SHP77 (cell line): ENCODE data around the gene LAIR1.
"Not testable (repeated sequence)": the region's sequence is repeated elsewhere in the genome, so short reads cannot be mapped to it uniquely, and the experiment has no call there.

Source experiments
- DNase-seq, 2 experiments: peaks; one replicate each; lab custom pipeline; 2025; lab: John Stamatoyannopoulos, UW

The LAIR1 gene

DNA sequence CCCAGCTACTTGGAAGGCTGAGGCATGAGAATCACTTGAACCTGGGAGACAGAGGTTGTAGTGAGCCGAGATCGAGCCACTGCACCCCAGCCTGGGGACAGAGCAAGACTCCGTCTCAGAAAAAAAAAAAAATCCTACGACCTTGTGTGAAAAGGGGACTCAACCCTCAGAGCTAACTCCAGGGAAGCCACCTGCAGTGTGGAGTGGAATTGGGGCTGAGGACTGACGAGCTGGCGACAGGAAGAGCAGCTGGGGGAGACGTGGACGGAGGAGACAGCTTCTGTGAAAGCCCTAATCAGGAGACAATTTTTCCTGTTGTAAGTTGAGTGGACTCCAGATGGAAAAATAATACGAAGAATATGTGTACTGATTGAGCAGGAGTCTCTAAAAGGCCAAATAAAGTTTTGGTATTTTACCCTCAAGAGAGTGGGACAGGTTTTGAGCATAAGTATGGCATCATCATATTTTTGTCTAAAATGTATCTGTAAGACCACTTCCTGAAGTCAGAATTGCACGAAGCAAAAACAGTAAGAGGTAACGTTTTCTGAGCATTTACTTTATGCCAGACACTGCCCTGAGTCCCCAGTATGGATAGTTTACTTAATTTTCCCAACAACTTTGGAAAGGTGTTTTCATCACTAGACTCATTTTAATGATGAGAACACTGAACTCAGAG lies 12.0 kb upstream of the LAIR1 start:
- no peak for DNase-seq

DNA sequence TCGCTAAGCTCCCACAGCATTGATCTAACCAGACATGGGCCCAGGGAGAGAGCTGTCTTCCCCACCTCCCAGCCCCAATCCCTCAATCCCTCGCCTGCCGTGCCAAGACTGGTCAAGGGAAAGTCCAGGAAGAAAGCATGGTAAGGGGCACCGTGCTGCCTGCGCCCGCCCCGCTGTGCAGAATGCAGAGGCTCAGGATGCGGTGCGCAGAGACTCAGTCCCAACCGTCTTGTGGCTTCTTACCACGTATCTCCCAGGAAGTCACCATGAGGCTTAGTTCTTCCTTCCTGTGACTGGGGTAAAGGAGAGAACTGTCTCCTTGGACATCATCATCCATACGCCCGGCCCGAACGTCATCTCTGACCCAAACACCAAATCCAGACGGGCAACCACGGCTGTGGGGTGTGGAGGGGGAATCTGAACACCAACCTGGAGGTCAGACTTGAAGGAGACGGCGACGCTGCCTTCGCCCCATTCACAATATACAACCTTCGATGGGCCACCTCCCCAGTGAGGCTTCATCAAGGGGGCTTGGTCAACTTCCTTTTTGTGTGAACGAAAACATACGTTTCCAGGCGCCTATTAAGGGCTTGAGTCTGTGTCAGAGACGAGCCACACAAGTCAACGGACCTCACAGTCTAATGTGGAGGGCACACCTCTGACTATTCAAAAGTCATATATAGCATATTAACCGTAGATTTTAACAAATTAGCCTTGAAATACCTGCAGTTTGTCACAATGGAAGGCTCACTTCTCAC lies 10.6 kb upstream of the LAIR1 start:
- not testable (repeated sequence) for DNase-seq

GRCh38 chr19:54373781-54374631 lies 9.3 kb upstream of the LAIR1 start:
- DNase-seq: no peak

- not testable (repeated sequence) for DNase-seq
Measured at GRCh38 chr19:54371453-54371852, 6.7 kb upstream of the LAIR1 start.

DNA sequence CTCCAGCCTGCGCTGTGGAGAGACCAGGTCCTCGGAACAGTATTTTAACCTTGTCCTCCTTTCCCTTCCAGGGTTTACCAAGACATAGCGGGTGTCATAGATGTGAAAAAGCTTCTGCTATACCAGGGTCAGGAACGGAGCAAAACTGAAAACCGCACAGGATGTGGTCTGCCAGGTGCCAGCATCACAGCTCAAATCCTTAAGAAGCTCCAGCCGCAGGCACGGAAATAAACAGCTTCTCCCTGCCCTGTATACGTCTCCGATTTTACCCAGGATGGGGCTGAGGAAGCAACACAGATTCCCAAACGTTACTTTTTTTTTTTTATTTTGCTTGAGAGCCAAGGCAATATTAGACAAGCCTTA lies 5.7 kb upstream of the LAIR1 start:
- not testable (repeated sequence) for DNase-seq

DNA sequence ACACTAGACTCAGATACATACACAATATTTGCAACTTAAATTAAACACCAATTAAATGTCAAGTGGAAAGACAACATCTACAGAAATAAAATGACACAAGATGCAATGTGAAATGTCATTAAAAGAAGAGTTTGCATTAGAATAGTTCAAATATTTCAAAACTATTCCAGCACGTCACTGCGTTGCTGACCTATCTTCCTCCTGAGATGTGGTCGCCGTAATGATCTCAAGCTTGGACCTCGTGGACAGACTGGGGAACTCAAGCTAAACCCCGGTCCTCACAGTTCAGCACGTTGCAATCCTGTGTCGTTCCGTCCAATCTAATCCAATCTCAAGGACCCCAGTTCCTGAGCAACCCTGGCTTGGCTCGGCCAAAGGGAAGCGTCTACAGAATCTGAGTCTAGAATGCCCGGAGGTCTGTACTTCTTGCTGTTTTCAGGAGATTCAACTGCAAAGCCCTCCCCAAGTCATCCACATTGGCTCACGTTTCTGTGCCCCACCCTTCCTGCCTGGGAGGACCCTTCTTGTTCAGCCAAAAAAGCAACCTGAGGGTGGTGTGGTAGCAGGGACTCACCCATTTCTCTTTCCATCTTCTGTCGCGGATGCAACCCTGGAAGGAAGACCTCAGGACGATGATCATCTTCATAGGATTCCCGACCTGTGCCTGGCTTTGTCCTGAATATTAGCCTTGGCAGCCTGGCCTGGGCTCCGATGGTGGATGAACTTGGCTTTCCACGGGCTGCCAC lies 5.1 kb upstream of the LAIR1 start:
- DNase-seq: not testable (repeated sequence)

- DNase-seq: no peak
Measured at GRCh38 chr19:54369082-54369687, 4.5 kb upstream of the LAIR1 start.

DNA sequence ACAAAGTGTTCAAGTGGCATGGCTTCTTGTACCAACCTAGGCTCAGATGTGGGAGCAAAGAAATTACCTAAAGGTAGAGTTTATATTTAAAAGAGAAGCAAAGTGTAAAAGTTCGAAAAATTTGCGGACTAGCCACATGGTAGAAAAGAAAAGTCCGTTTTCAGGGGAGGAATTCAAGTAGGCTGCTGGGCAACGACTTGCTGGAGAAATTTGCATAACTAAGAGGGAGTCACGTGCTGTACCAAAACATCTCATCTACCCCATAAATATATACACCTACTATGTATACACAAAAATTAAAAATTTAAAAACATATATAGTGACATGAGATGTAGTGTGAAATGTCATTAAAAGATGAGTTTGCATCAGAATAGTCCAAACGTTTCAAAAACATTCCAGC lies 2.1 kb upstream of the LAIR1 start:
- no peak for DNase-seq

GRCh38 chr19:54365798-54366197 lies 1.1 kb upstream of the LAIR1 start:
- DNase-seq: not testable (repeated sequence)

GRCh38 chr19:54361680-54362422 lies 2.9 kb downstream of the LAIR1 start:
- not testable (repeated sequence) for DNase-seq

GRCh38 chr19:54359149-54359820 lies 5.4 kb downstream of the LAIR1 start:
- not testable (repeated sequence) for DNase-seq

DNA sequence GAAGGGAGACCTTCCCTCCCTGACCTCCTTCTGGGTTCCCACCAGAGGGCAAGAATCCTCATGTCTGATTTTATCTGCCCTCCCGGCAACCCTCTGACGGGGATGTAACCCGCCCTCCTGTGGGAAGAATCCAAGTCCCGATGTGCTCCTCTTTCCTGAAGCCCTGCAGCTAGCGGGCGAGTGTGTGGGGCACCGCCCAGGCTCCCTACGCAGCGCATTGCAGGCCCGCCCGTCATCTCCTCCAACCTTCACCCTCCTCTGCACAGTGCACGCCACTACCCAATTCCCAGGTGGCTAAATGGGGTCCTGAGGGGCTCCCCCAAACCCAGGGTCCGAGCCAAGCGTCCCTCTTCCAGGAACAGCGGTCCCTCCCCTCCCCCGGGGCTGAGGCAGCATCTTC lies 7.3 kb downstream of the LAIR1 start:
- no peak for DNase-seq

GRCh38 chr19:54356444-54357056 lies 8.2 kb downstream of the LAIR1 start:
- no peak for DNase-seq

DNA sequence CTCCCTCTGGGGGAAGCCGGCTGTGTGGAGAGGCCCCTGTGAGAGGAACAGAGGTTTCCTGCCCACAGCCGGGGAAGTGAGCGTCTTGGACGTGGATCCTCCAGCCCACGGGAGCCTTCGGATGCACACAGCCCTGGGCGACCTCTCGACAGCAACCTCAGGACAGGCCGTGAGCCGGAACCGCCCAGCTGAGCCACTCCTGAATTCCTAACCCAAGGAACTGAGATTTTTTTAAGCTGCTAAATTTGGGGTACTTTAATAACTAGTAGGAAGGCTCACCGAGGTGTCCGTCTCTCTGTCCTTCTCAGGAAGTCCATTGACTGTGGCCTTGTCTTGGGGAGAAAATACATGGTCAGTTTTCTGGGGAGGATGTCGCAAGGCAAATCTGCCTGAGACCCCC lies 9.1 kb downstream of the LAIR1 start:
- no peak for DNase-seq

GRCh38 chr19:54354761-54355160 lies 10.0 kb downstream of the LAIR1 start:
- no peak for DNase-seq

DNA sequence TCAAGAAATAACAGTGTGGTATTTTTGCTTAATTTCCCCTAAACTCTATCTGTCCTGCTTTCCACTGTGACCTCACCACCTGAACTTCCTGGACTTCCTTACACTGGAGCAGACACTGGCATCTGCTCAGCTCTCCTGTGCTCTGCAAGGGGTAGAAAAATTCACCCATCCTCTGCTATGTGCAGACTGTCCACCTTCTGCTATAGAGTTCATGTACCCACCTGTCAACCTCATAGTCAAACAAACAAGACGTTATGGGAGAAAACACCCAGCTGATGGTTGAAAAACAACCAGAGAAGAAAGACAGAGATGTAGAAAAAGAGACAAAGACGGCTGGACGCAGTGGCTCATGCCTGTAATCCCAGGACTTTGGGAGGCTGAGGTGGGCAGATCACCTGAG lies 12.2 kb downstream of the LAIR1 start:
- no peak for DNase-seq

DNA sequence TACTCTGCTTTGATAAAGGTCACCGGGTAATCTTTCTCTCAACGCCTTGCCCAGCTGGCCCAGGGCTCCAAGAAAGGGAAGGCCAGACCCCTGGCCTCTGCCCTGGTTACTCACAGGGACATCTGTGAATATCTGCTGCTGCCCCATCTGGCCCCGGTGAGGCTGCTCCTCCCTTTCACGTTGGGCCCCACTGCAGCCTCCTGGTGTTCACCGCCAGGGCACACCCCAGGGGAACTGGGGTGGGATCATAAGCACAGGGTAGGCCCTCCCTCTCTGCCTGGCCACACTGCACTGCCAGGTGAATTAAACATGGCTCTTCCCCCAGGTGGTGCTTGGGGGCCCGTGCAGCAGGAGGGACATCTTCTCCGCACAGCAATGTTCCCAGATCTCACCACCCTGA lies 12.7 kb downstream of the LAIR1 start:
- no peak for DNase-seq

- no peak for DNase-seq
Measured at GRCh38 chr19:54351474-54351873, 13.3 kb downstream of the LAIR1 start.

GRCh38 chr19:54345938-54346386 lies 18.8 kb downstream of the LAIR1 start:
- no peak for DNase-seq

DNA sequence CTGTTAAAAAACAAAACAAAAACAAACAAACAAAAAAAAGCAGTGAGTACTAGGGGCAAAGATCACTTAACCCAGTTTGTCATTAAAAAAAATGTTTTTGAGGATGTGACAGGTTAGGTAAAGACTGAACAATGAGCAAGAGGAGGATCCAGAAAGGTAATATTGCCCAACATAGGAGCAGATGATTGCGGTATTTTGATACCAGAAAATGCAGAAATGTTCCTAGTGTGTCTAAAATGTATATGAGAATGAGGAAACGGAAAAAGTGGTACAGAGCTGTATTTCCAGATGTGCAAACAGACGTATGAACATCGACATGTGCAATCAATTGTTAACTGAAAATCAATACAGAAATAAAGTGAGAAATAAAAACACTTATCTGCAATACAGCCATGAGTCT lies 20.9 kb downstream of the LAIR1 start:
- DNase-seq: no peak
